ENCODE measurements around the gene TCEAL1.
"Not testable (repeated sequence)": the region's sequence is repeated elsewhere in the genome, so short reads cannot be mapped to it uniquely, and the experiment has no call there.

Gene TCEAL1

GRCh38 chrX:103637604-103638338, 9.0 kb downstream of the TCEAL1 start:
- TF ChIP-seq, protein P1, sequence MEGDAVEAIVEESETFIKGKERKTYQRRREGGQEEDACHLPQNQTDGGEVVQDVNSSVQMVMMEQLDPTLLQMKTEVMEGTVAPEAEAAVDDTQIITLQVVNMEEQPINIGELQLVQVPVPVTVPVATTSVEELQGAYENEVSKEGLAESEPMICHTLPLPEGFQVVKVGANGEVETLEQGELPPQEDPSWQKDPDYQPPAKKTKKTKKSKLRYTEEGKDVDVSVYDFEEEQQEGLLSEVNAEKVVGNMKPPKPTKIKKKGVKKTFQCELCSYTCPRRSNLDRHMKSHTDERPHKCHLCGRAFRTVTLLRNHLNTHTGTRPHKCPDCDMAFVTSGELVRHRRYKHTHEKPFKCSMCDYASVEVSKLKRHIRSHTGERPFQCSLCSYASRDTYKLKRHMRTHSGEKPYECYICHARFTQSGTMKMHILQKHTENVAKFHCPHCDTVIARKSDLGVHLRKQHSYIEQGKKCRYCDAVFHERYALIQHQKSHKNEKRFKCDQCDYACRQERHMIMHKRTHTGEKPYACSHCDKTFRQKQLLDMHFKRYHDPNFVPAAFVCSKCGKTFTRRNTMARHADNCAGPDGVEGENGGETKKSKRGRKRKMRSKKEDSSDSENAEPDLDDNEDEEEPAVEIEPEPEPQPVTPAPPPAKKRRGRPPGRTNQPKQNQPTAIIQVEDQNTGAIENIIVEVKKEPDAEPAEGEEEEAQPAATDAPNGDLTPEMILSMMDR (IDR thresholded peaks at IDR 0.05; ENCODE audit: low read depth, low read length, missing control alignments) = no peak
- DNase-seq (ENCODE audit: low read depth) = no peak
- H3K4me3 ChIP-seq (ENCODE audit: low read depth, low read length) = no peak overlapping the region

GRCh38 chrX:103638479-103639346, 9.9 kb downstream of the TCEAL1 start:
- not testable (repeated sequence) for H3K4me3 ChIP-seq (ENCODE audit: low read depth, low read length); DNase-seq (ENCODE audit: low read depth)

DNA sequence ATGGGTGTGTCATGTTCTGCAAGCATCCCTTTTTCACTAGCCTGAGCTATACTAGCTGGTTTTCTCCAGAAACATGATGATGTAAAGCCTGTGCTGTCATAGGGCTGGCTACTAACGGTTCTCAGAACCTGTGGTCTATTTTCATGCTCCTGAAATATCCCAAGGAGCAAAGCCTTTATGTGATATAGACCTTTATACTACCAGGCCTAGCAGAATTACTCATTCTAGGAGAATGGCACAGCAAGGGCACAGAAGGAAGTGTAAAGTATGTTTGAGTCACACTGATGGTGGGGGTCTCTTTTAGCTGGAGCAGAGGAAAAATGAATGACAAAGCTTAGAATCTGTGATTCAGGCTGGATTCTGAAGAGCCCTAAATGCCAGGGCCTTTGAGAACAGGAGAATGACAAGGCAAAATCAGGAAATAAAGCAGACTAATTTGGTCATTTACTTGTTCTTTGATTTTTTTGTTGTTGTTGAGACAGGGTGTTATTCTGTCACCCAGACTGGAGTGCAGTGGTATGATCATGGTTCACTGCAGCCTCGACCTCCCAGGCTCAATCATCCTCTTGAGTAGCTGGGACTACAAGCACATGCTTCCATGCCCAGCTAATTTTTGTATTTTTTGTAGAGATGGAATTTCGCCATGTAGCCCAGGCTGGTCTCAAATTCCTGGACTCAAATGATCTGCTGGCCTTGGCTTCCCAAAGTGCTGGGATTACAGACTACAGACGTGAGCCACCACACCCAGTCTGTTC, 11.8 kb downstream of the TCEAL1 start:
- no peak for DNase-seq (ENCODE audit: low read depth)
- TF ChIP-seq, protein P1 (IDR thresholded peaks at IDR 0.05; ENCODE audit: low read depth, low read length, missing control alignments) = no peak
- no peak overlapping the region for H3K4me3 ChIP-seq (ENCODE audit: low read depth, low read length)

DNA sequence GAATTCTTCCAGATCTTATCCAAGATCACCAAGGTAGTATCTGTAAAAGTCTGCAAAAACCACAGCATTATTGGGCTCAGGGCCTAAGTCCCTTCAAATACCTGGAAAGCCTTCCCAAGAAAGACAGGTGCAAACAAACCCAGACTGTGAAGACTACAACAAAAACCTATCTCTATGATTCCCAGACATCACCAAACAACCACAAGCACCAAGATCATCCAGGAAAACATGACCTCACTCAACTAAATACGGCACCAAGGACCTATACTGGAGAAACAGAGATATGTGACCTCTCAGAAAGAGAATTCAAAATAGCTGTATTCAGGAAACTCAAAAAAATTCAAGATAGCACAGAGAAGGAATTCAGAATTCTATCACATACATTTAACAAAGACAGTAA, 15.3 kb downstream of the TCEAL1 start:
- DNase-seq (ENCODE audit: low read depth) = no peak
- TF ChIP-seq, protein P1 (IDR thresholded peaks at IDR 0.05; ENCODE audit: low read depth, low read length, missing control alignments) = no peak
- no peak overlapping the region for H3K4me3 ChIP-seq (ENCODE audit: low read depth, low read length)

GRCh38 chrX:103647630-103648029, 18.9 kb downstream of the TCEAL1 start:
- H3K4me3 ChIP-seq (ENCODE audit: low read depth, low read length) = no peak overlapping the region
- TF ChIP-seq, protein P1 (IDR thresholded peaks at IDR 0.05; ENCODE audit: low read depth, low read length, missing control alignments) = no peak
- DNase-seq (ENCODE audit: low read depth) = no peak

GRCh38 chrX:103651151-103651773, 22.5 kb downstream of the TCEAL1 start:
- no peak for DNase-seq (ENCODE audit: low read depth)
- no peak overlapping the region for H3K4me3 ChIP-seq (ENCODE audit: low read depth, low read length)
- TF ChIP-seq, protein P1 (IDR thresholded peaks at IDR 0.05; ENCODE audit: low read depth, low read length, missing control alignments) = no peak

- H3K4me3 ChIP-seq (ENCODE audit: low read depth, low read length); DNase-seq (ENCODE audit: low read depth): not testable (repeated sequence)
Measured at GRCh38 chrX:103655230-103656000, 26.6 kb downstream of the TCEAL1 start.
